ENCODE measurements around the gene HOXB5. TPM values are rescaled to one million over a fixed set of nuclear protein-coding genes. Genes with fewer than 3 reads are reported as not detected.

Gene HOXB5
- total and polyA plus RNA-seq, 9 donors: 0.04 to 2.8 (median 0.49) TPM; not detected in 1

GRCh38 chr17:48567646-48568354 is 25.8 kb downstream of the HOXB5 start:
- no peak overlapping the region for H3K4me3 ChIP-seq
- DNase-seq: no peak
- H3K4me1 ChIP-seq (ENCODE audit: insufficient read depth): no peaks in the 10 kb centered on the region

GRCh38 chr17:48567209-48567608 is 26.4 kb downstream of the HOXB5 start:
- Histone ChIP-seq H3K27ac (no peak overlapping the region), H3K27me3 (no peaks in the 10 kb centered on the region), H3K4me3 (no peak overlapping the region), H3K9me3 (no peaks in the 10 kb centered on the region), H3K36me3 (no peaks in the 10 kb centered on the region), H3K4me1 (ENCODE audit: insufficient read depth) (no peaks in the 10 kb centered on the region)
- 48 to 83% (median 56%) methylated on average over 6 of the region's 6 CpGs for WGBS, 3 donors
- intact Hi-C loops (cut with DNase I): no loop called here
- TF ChIP-seq POLR2A (IDR thresholded peaks at IDR 0.05): no peak
- no peak for TF ChIP-seq CTCF (IDR thresholded peaks at IDR 0.05)
- no peak for DNase-seq

More at GRCh38 chr17:48567646-48568354, 25.8 kb downstream of the HOXB5 start:
- Histone ChIP-seq H3K27ac (no peak overlapping the region), H3K36me3 (no peaks in the 10 kb centered on the region), H3K9me3 (no peaks in the 10 kb centered on the region), H3K27me3 (no peaks in the 10 kb centered on the region)
- WGBS, 3 donors: 60 to 62% (median 60%) methylated on average over 2 of the region's 2 CpGs
- TF ChIP-seq EP300 (IDR thresholded peaks at IDR 0.05) (no peak), CTCF (IDR thresholded peaks at IDR 0.05) (no peak), POLR2A (IDR thresholded peaks at IDR 0.05) (no peak)
- intact Hi-C loops (cut with DNase I): no loop called here

GRCh38 chr17:48566717-48567116 is 26.9 kb downstream of the HOXB5 start:
- intact Hi-C loops (cut with DNase I): no loop called here
- no peak for TF ChIP-seq POLR2A (IDR thresholded peaks at IDR 0.05)
- no peak for TF ChIP-seq EP300 (IDR thresholded peaks at IDR 0.05)
- Histone ChIP-seq H3K4me1 (ENCODE audit: insufficient read depth) (no peaks in the 10 kb centered on the region), H3K4me3 (no peak overlapping the region), H3K36me3 (no peaks in the 10 kb centered on the region), H3K27ac (no peak overlapping the region), H3K27me3 (no peaks in the 10 kb centered on the region), H3K9me3 (no peaks in the 10 kb centered on the region)
- WGBS, 3 donors: 46 to 60% (median 50%) methylated on average over 2 of the region's 2 CpGs
- no peak for DNase-seq

GRCh38 chr17:48565925-48566710 is 27.5 kb downstream of the HOXB5 start:
- H3K4me3 ChIP-seq: no peak overlapping the region
- H3K9me3 ChIP-seq: no peaks in the 10 kb centered on the region
- DNase-seq: no peak
- no peaks in the 10 kb centered on the region for H3K4me1 ChIP-seq (ENCODE audit: insufficient read depth)
- intact Hi-C loops (cut with DNase I): no loop called here
- H3K27me3 ChIP-seq: no peaks in the 10 kb centered on the region
- no peak overlapping the region for H3K27ac ChIP-seq
- no peak for TF ChIP-seq EP300 (IDR thresholded peaks at IDR 0.05)
- TF ChIP-seq CTCF (IDR thresholded peaks at IDR 0.05): no peak
- no peak for TF ChIP-seq POLR2A (IDR thresholded peaks at IDR 0.05)
- no peaks in the 10 kb centered on the region for H3K36me3 ChIP-seq
- WGBS, 3 donors: 47 to 79% (median 60%) methylated on average over 4 of the region's 4 CpGs

Data from ovary (tissue), 9 donors.